ENCODE results near the gene APOBEC3B.
"Not testable (repeated sequence)": the region's sequence is repeated elsewhere in the genome, so short reads cannot be mapped to it uniquely, and the experiment has no call there.

APOBEC3B gene

GRCh38 chr22:39031434-39032295 is 49.5 kb downstream of the APOBEC3B start:
- DNase-seq (ENCODE audit: low read depth in 2 of 2), result not testable (repeated sequence)

- DNase-seq (ENCODE audit: low read depth in 2 of 2), result not testable (repeated sequence)
These were observed 54.9 kb downstream of the APOBEC3B start for GRCh38 chr22:39037071-39037470.

DNA sequence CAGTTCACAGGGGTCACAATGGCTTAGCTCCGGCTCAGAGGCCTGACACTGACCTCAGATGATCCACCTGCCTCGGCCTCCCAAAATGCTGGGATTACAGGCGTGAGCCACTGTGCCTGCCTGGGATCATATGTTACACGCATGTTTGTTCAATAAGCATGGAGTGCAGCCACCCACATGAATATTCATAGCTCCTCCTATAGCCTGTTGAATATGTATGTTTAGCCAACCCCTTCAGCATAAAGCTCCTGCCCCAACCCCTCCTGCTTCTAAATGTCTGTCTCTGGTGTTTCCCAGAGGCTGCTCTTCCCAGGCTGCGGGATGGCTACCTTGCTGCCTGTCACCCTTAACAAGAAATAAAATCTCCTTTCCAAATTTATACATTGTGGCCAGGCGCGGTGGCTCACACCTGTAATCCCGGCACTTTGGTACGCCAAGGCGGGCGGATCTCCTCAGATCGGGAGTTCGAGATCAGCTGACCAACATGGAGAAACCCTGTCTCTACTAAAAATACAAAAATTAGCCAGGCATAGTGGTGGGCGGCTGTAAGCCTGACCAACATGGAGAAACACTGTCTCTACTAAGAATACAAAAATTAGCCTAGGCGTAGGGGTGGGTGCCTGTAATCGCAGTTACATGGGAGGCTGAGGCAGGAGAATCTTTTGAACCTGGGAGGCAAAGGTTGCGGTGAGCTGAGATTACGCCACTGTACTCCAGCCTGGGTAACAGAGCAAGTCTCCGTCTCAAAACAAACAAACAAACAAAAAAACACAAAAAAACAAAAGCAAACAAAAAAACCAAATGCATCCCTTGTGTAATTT is 57.4 kb downstream of the APOBEC3B start:
- DNase-seq (ENCODE audit: low read depth in 2 of 2), result no peak

GRCh38 chr22:39040155-39040537 is 58.0 kb downstream of the APOBEC3B start:
- not testable (repeated sequence) for DNase-seq (ENCODE audit: low read depth in 2 of 2)

DNA sequence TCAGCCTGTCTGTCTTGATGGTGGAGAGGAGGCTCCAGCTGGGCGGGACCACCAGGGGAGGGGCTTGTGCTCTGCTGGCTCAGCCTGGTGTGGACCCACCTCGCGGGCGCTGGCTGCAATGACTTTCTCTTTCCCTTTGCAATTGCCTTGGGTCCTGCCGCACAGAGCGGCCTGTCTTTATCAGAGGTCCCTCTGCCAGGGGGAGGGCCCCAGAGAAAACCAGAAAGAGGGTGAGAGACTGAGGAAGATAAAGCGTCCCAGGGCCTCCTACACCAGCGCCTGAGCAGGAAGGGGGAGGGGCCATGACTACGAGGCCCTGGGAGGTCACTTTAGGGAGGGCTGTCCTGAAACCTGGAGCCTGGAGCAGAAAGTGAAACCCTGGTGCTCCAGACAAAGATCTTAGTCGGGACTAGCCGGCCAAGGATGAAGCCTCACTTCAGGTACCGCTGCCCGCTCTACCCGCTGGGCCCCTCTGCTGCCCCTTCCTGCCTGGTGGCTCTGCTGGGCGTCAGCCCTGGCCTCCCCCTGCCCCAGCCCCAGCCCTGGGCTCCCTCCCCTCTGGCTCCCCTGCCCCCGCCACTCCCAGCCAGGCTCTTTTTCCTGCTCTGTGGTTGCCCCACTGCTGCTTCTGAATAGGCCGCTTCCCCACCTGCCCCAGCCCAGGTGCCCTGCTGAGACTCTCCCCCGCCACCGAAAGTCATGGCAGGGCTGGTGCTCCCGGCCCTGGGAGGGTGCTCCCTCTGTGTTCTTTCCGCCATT is 58.6 kb downstream of the APOBEC3B start, which contains the start of gene APOBEC3F:
APOBEC3F (plus strand) TSS at position 327 of the 759 bp plus-strand sequence; CDS start at position 424, 97 bp downstream.
- peak; percentile 47 for DNase-seq (ENCODE audit: low read depth in 2 of 2)

GRCh38 chr22:39041908-39042307 is 59.8 kb downstream of the APOBEC3B start:
- no peak for DNase-seq (ENCODE audit: low read depth in 2 of 2)

Measured in stimulated activated CD4-positive, alpha-beta T cell treated with anti-CD3 and anti-CD28 coated beads, Interleukin-4, amount 100 ng/mL, for 48 hours (primary cell).